ENCODE data around the gene OR8D4.

DNA sequence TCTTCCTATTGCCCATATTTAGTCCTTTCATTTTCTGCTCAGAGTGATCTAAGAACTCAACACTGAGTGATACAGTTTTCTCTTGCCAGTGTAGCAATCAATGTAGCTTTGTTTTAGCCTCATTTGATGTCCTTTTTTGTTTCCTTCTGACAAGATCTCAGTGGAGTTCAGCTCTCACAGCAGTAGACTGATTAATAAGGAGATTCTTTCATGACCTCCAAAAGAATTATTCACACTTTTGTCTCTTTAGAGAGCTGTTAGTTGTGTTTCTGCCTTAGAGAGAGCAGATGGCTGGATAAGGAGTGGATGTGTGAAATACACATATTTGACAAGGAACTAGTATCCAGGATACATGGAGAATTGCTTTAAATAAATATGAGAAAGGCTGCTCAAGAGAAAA, 9.9 kb upstream of the OR8D4 start:
- TF ChIP-seq, protein P1, sequence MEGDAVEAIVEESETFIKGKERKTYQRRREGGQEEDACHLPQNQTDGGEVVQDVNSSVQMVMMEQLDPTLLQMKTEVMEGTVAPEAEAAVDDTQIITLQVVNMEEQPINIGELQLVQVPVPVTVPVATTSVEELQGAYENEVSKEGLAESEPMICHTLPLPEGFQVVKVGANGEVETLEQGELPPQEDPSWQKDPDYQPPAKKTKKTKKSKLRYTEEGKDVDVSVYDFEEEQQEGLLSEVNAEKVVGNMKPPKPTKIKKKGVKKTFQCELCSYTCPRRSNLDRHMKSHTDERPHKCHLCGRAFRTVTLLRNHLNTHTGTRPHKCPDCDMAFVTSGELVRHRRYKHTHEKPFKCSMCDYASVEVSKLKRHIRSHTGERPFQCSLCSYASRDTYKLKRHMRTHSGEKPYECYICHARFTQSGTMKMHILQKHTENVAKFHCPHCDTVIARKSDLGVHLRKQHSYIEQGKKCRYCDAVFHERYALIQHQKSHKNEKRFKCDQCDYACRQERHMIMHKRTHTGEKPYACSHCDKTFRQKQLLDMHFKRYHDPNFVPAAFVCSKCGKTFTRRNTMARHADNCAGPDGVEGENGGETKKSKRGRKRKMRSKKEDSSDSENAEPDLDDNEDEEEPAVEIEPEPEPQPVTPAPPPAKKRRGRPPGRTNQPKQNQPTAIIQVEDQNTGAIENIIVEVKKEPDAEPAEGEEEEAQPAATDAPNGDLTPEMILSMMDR (IDR thresholded peaks at IDR 0.05), result no peak
- no peak for TF ChIP-seq POLR2A (IDR thresholded peaks at IDR 0.05)

Data from uterus (tissue), 2 donors.